HCT116 (cell line): ENCODE results near the gene RPL19.

Experiments
- CTCF ChIP-seq, 3 experiments: fragments of 200-600 bp in 1 of 3; sonication (generic) in 1 of 3; IDR thresholded peaks in 2 of 3; conservative IDR thresholded peaks in 1 of 3; 2 replicates each; pipeline ENCODE4 v1.5.1; 2012 to 2017; ENCODE audit warnings: low read depth in 2 of 3, low read length in 2 of 3, antibody characterized with exemption in 1 of 3, borderline replicate concordance in 1 of 3, control low read depth in 1 of 3, mild to moderate bottlenecking in 1 of 3, mixed read lengths in 1 of 3, mixed run types in 1 of 3, moderate library complexity in 1 of 3; ENCODE audit not compliant: insufficient read depth in 1 of 3
- EZH2 ChIP-seq: fragments of 200-600 bp; sonication (generic); IDR thresholded peaks from 2 replicates; pipeline ENCODE4 v1.6.1; 2017; ENCODE audit warnings: antibody characterized with exemption, mixed run types
- FOSL1 ChIP-seq: IDR thresholded peaks from 2 replicates; pipeline ENCODE4 v1.6.1; 2012; ENCODE audit warnings: low read depth
- POLR2A ChIP-seq: IDR thresholded peaks from 2 replicates; pipeline ENCODE4 v1.7.0; 2011; ENCODE audit warnings: borderline replicate concordance; ENCODE audit not compliant: insufficient read depth, insufficient read length; ENCODE audit errors: extremely low read depth

- TF ChIP-seq POLR2A, result no peak
- no peak for TF ChIP-seq CTCF (IDR thresholded peaks at IDR 0.05 in 2 of 3, conservative IDR thresholded peaks at IDR 0.05 in 1 of 3; ENCODE audit: borderline replicate concordance in 1 of 3, insufficient read depth in 1 of 3, low read depth in 2 of 3, low read length in 2 of 3)
- no peak for TF ChIP-seq EZH2
- TF ChIP-seq FOSL1, result no peak
Observed at GRCh38 chr17:39208136-39208535, 8.1 kb downstream of the RPL19 start.
